B cell (primary cell): ENCODE results near the gene KCNK4. TPM values are rescaled to one million over a fixed set of nuclear protein-coding genes. Genes with fewer than 3 reads are reported as not detected.

Experiments used
- ATAC-seq: fragments of 200-7000 bp; cut with Tn5 transposase; one replicate; pipeline ENCODE4 v1.10.0; 2021; ENCODE audit warnings: low read depth, mild to moderate bottlenecking, moderate number of reproducible peaks, moderate library complexity
- CTCF ChIA-PET: fragments of 350-600 bp; sonication (Branson Sonifier 250); formaldehyde crosslinking; loops from one replicate; lab custom pipeline; 2021; ENCODE audit warnings: antibody characterized with exemption, inconsistent platforms; lab: Charles Lee
- POLR2A ChIA-PET: fragments of 350-600 bp; sonication (Branson Sonifier 250); formaldehyde crosslinking; loops from one replicate; lab custom pipeline; 2021; ENCODE audit warnings: antibody characterized with exemption; lab: Charles Lee
- DNase-seq: peaks from one replicate; pipeline ENCODE4 v3.0.0; 2013
- H2AFZ ChIP-seq: 2 replicates; pipeline ENCODE4 v1.6.1; 2012; ENCODE audit warnings: mild to moderate bottlenecking, low read depth, low read length; ENCODE audit not compliant: insufficient read depth, poor library complexity, severe bottlenecking
- H3K27ac ChIP-seq, 2 donors: 1 replicate in 1 of 2; 2 replicates in 1 of 2; pipeline ENCODE4 v1.5.1; 2012 to 2013; ENCODE audit warnings: low read length in 2 of 2, mild to moderate bottlenecking in 2 of 2, moderate library complexity in 1 of 2
- H3K27me3 ChIP-seq, 4 experiments: fragments of 200-600 bp in 1 of 4; sonication (generic) in 1 of 4; replicated peaks in 1 of 4; 1 replicate in 2 of 4; 2 replicates in 2 of 4; pipeline versions ENCODE4 v1.6.1 to v1.7.0; 2013 to 2016; ENCODE audit warnings: low read length in 3 of 4, mild to moderate bottlenecking in 2 of 4, mixed read lengths in 1 of 4, moderate library complexity in 1 of 4; ENCODE audit not compliant: insufficient read depth in 4 of 4, control insufficient read depth in 3 of 4; ENCODE audit errors: control extremely low read depth in 1 of 4
- H3K36me3 ChIP-seq, 2 experiments: replicated peaks in 1 of 2; 1 replicate in 1 of 2; 2 replicates in 1 of 2; pipeline versions ENCODE4 v1.6.1 to v1.7.1; 2013; ENCODE audit warnings: low read length in 1 of 2; ENCODE audit not compliant: insufficient read depth in 2 of 2, control insufficient read depth in 1 of 2; ENCODE audit errors: control extremely low read depth in 1 of 2, extremely low read depth in 1 of 2
- H3K4me1 ChIP-seq, 2 donors: fragments of 200-600 bp in 1 of 2; sonication (generic) in 1 of 2; 1 replicate in 1 of 2; 2 replicates in 1 of 2; pipeline versions ENCODE4 v1.5.1 to v1.6.1; 2013 to 2017; ENCODE audit warnings: low read length in 2 of 2; ENCODE audit not compliant: control insufficient read depth in 2 of 2, insufficient read depth in 2 of 2
- H3K4me2 ChIP-seq: replicated peaks from 2 replicates; pipeline ENCODE3; 2012; ENCODE audit warnings: mild to moderate bottlenecking, low read depth, low read length; ENCODE audit not compliant: poor library complexity, severe bottlenecking
- H3K4me3 ChIP-seq, 5 experiments: fragments of 200-600 bp in 1 of 5; sonication (generic) in 1 of 5; 1 replicate in 3 of 5; 2 replicates in 2 of 5; pipeline versions ENCODE4 v1.5.1 to v1.7.0; 2011 to 2016; ENCODE audit warnings: low read length in 4 of 5, mild to moderate bottlenecking in 4 of 5, low read depth in 2 of 5, control low read depth in 1 of 5, moderate library complexity in 1 of 5; ENCODE audit not compliant: insufficient read depth in 1 of 5; ENCODE audit errors: control extremely low read depth in 1 of 5, extremely low read depth in 1 of 5
- H3K79me2 ChIP-seq: fragments of 200-600 bp; sonication (generic); one replicate; pipeline ENCODE4 v1.6.0; 2016; ENCODE audit warnings: low read length; ENCODE audit not compliant: control insufficient read depth, insufficient read depth
- H3K9ac ChIP-seq: fragments of 200-600 bp; sonication (generic); 2 replicates; pipeline ENCODE4 v1.6.1; 2017; ENCODE audit warnings: mild to moderate bottlenecking, low read length, moderate library complexity
- H3K9me3 ChIP-seq, 3 donors: one replicate each; pipeline versions ENCODE4 v1.6.1 to v1.7.1; 2013; ENCODE audit warnings: low read length in 2 of 3; ENCODE audit not compliant: control insufficient read depth in 2 of 3, insufficient read depth in 1 of 3; ENCODE audit errors: control extremely low read depth in 1 of 3
- H4K20me1 ChIP-seq: 2 replicates; pipeline ENCODE4 v1.6.0; 2012; ENCODE audit warnings: mild to moderate bottlenecking, low read length; ENCODE audit not compliant: insufficient read depth, control insufficient read depth, poor library complexity, severe bottlenecking
- H3K27ac Mint-ChIP-seq: one replicate; pipeline ENCODE4 v1.8.0; 2021; ENCODE audit warnings: mixed read lengths
- H3K27me3 Mint-ChIP-seq: one replicate; pipeline ENCODE4 v1.8.0; 2021; ENCODE audit warnings: mixed read lengths
- H3K4me1 Mint-ChIP-seq: one replicate; pipeline ENCODE4 v1.8.0; 2021; ENCODE audit warnings: mixed read lengths
- H3K4me3 Mint-ChIP-seq: one replicate; pipeline ENCODE4 v1.8.0; 2021; ENCODE audit warnings: mixed read lengths
- H3K9me3 Mint-ChIP-seq: one replicate; pipeline ENCODE4 v1.8.0; 2022; ENCODE audit warnings: mixed read lengths; ENCODE audit not compliant: insufficient read depth
- CTCF ChIP-seq: fragments of 200-600 bp; IDR thresholded peaks from one replicate; pipeline ENCODE4 v1.8.0; 2022; ENCODE audit warnings: antibody characterized with exemption, mild to moderate bottlenecking
- EZH2 ChIP-seq: IDR thresholded peaks from 2 replicates; pipeline ENCODE4 v1.6.1; 2012; ENCODE audit warnings: borderline replicate concordance, low read depth, mild to moderate bottlenecking, moderate library complexity, low read length; ENCODE audit not compliant: insufficient read depth, poor library complexity, severe bottlenecking
- WGBS: methylation state at CpG from one replicate; pipeline ENCODE4 v1.1.5; 2013; ENCODE audit warnings: missing lambda C conversion rate; ENCODE audit not compliant: insufficient coverage; 5-methylcytosine and 5-hydroxymethylcytosine counted together
- intact Hi-C: fragments of 100-400 bp; cut with micrococcal nuclease; formaldehyde crosslinking; loops from one replicate; pipeline ENCODE4 v1.10.0; 2022
- polyA plus RNA-seq: library from polyadenylated mRNA; depleted of rRNA; stranded (reverse); fragments of >200 nt; gene quantifications from 2 replicates; pipeline ENCODE4 v1.2.3, GENCODE V29; 2012
- total RNA-seq, 2 donors: library from RNA; stranded (reverse); fragments of 120-200 nt in 1 of 2; gene quantifications; 1 replicate in 1 of 2; 2 replicates in 1 of 2; pipeline versions ENCODE4 v1.2.3 to v1.2.4, GENCODE V29; 2013 to 2022

Gene KCNK4
- total and polyA plus RNA-seq, 2 donors (not counting 1 experiment from before 2014, with no cell fraction given) = 0.32 TPM; not detected in 1

GRCh38 chr11:64259533-64260067, 31.5 kb upstream of the KCNK4 start:
- Histone ChIP-seq H3K4me3 (no peak overlapping the region), H3K79me2 (no peaks in the 10 kb centered on the region), H3K36me3 (no peaks in the 10 kb centered on the region), H4K20me1 (no peaks in the 10 kb centered on the region), H3K4me2 (no peak overlapping the region), H3K4me1 (no peaks in the 10 kb centered on the region), H3K9ac (no peak overlapping the region), H3K9me3 (no peaks in the 10 kb centered on the region), H3K27me3 (no peaks in the 10 kb centered on the region), H2AFZ (no peak overlapping the region), H3K27ac (no peak overlapping the region)
- Mint-ChIP-seq H3K9me3 (no peaks in the 10 kb centered on the region), H3K27me3 (no peaks in the 10 kb centered on the region), H3K4me3 (no peak overlapping the region), H3K4me1 (no peaks in the 10 kb centered on the region), H3K27ac (no peak overlapping the region)
- no peak for ATAC-seq
- no peak for DNase-seq
- 95% methylated on average over 4 of the region's 4 CpGs for WGBS
- TF ChIP-seq CTCF (no peak), EZH2 (no peak)
- POLR2A ChIA-PET = interaction anchor here (0.6 kb wide), 1 partner anchor 68 kb away, joined by 4 read pairs; no protein-coding TSS in a partner anchor
- CTCF ChIA-PET = interaction anchor here (0.6 kb wide), 1 partner anchor 10 kb away, joined by 3 read pairs; no protein-coding TSS in a partner anchor
- intact Hi-C loops = no loop called here

GRCh38 chr11:64260147-64260708, 30.9 kb upstream of the KCNK4 start:
- no peak overlapping the region for H3K27ac ChIP-seq
- H3K27ac Mint-ChIP-seq = no peak overlapping the region
- no peak overlapping the region for H3K4me3 Mint-ChIP-seq
- H3K27me3 Mint-ChIP-seq = no peaks in the 10 kb centered on the region
- H3K4me2 ChIP-seq = no peak overlapping the region
- H3K4me1 ChIP-seq = no peaks in the 10 kb centered on the region
- no peaks in the 10 kb centered on the region for H3K79me2 ChIP-seq
- intact Hi-C loops = no loop called here
- TF ChIP-seq EZH2 = no peak
- no peak for TF ChIP-seq CTCF
- no peak overlapping the region for H3K4me3 ChIP-seq
- H3K9me3 ChIP-seq = no peaks in the 10 kb centered on the region
- ChIA-PET CTCF (no interaction called here), POLR2A (no interaction called here)
- no peaks in the 10 kb centered on the region for H3K4me1 Mint-ChIP-seq
- DNase-seq = no peak
- H3K9me3 Mint-ChIP-seq = no peaks in the 10 kb centered on the region
- WGBS = 84% methylated on average over 4 of the region's 6 CpGs
- no peaks in the 10 kb centered on the region for H4K20me1 ChIP-seq
- no peak overlapping the region for H2AFZ ChIP-seq
- H3K27me3 ChIP-seq = no peaks in the 10 kb centered on the region
- no peak for ATAC-seq
- no peaks in the 10 kb centered on the region for H3K36me3 ChIP-seq
- no peak overlapping the region for H3K9ac ChIP-seq
